ENCODE data around the gene KRTAP10-12. TPM values are rescaled to one million over a fixed set of nuclear protein-coding genes. Genes with fewer than 3 reads are reported as not detected.

KRTAP10-12 gene
- total RNA-seq, 1 experiment from 2014 or later, result not detected

GRCh38 chr21:44718093-44718492, 21.1 kb downstream of the KRTAP10-12 start:
- Mint-ChIP-seq H3K4me1 (peaks cover 47% of the 10 kb centered on the region), H3K4me3 (no peak overlapping the region), H3K27ac (peak overlapping the region; percentile 13), H3K36me3 (no peaks in the 10 kb centered on the region), H3K9me3 (peaks cover 6% of the 10 kb centered on the region; the same call in 1 of the 2 replicates), H3K27me3 (ENCODE audit: low read depth) (peaks cover 31% of the 10 kb centered on the region)
- CTCF ChIA-PET, result interaction anchor here (0.9 to 2.1 kb wide), 15 partner anchors 8 to 221 kb away, joined by 3 to 20 read pairs (median 5); no protein-coding TSS in a partner anchor
- ATAC-seq, result no peak
- no peak for DNase-seq (ENCODE audit: low spot score)
- POLR2A ChIA-PET, result interaction anchor here (1.2 kb wide), 1 partner anchor 31 kb away, joined by 4 read pairs; no protein-coding TSS in a partner anchor
- no peak for TF ChIP-seq HMGA2 (CRISPR knock-in tag; IDR thresholded peaks at IDR 0.05)
- TF ChIP-seq TEAD4 (CRISPR knock-in tag; IDR thresholded peaks at IDR 0.05), result no peak
- TF ChIP-seq PREB (CRISPR knock-in tag; IDR thresholded peaks at IDR 0.05; ENCODE audit: borderline replicate concordance), result no peak
- no peak for TF ChIP-seq MLX (CRISPR knock-in tag; IDR thresholded peaks at IDR 0.05)

- TF ChIP-seq ZNF232 (CRISPR knock-in tag; IDR thresholded peaks at IDR 0.05), result 0 out of 2 replicates have a peak, but pooled peaks have one; percentile 19
- no peak for TF ChIP-seq SOX15 (CRISPR knock-in tag; IDR thresholded peaks at IDR 0.05)
- TF ChIP-seq FOXK1 (CRISPR knock-in tag; IDR thresholded peaks at IDR 0.05), result no peak
- ChIA-PET POLR2A (interaction anchor here (1.2 kb wide), 1 partner anchor 30 kb away, joined by 4 read pairs; no protein-coding TSS in a partner anchor), CTCF (interaction anchor here (0.7 to 2.1 kb wide), 24 partner anchors 9 to 222 kb away, joined by 3 to 20 read pairs (median 4); partner anchors contain the start of gene KRTAP10-5)
- Mint-ChIP-seq H3K36me3 (no peaks in the 10 kb centered on the region), H3K9me3 (peaks cover 6% of the 10 kb centered on the region; the same call in 1 of the 2 replicates), H3K27ac (peak overlapping the region; percentile 13), H3K4me3 (no peak overlapping the region), H3K4me1 (peaks cover 46% of the 10 kb centered on the region), H3K27me3 (ENCODE audit: low read depth) (peaks cover 30% of the 10 kb centered on the region)
- ATAC-seq, result peak; percentile 93
- DNase-seq (ENCODE audit: low spot score), result peak; percentile 61
These were observed 21.6 kb downstream of the KRTAP10-12 start for GRCh38 chr21:44718571-44718970.

GRCh38 chr21:44720170-44720569, 23.2 kb downstream of the KRTAP10-12 start:
- TF ChIP-seq GABPB1 (CRISPR knock-in tag; IDR thresholded peaks at IDR 0.05), result no peak
- no peak for TF ChIP-seq ZNF138 (CRISPR knock-in tag; conservative IDR thresholded peaks at IDR 0.05)
- no peak for TF ChIP-seq ZNF232 (CRISPR knock-in tag; IDR thresholded peaks at IDR 0.05)
- no peak for TF ChIP-seq USF1 (CRISPR knock-in tag; IDR thresholded peaks at IDR 0.05)
- no peak for TF ChIP-seq MAX (CRISPR knock-in tag; IDR thresholded peaks at IDR 0.05)
- TF ChIP-seq ETV6 (CRISPR knock-in tag; IDR thresholded peaks at IDR 0.05), result no peak
- no peak for TF ChIP-seq ZMAT4 (CRISPR knock-in tag; IDR thresholded peaks at IDR 0.05)
- no peak for TF ChIP-seq PREB (CRISPR knock-in tag; IDR thresholded peaks at IDR 0.05; ENCODE audit: borderline replicate concordance)
- no peak for TF ChIP-seq TCF7 (CRISPR knock-in tag; IDR thresholded peaks at IDR 0.05; ENCODE audit: low read depth)
- TF ChIP-seq MXD4 (CRISPR knock-in tag; IDR thresholded peaks at IDR 0.05; ENCODE audit: borderline replicate concordance), result no peak
- TF ChIP-seq MLX (CRISPR knock-in tag; IDR thresholded peaks at IDR 0.05), result no peak
- no peak for TF ChIP-seq TEAD1 (CRISPR knock-in tag; IDR thresholded peaks at IDR 0.05)
- TF ChIP-seq KAT7 (CRISPR knock-in tag; IDR thresholded peaks at IDR 0.05; ENCODE audit: borderline replicate concordance), result no peak
- TF ChIP-seq STAT6 (CRISPR knock-in tag; conservative IDR thresholded peaks at IDR 0.05; ENCODE audit: low read depth), result no peak
- no peak for TF ChIP-seq ATF3 (CRISPR knock-in tag; conservative IDR thresholded peaks at IDR 0.05)
- no peak for TF ChIP-seq ZNF396 (CRISPR knock-in tag; IDR thresholded peaks at IDR 0.05; ENCODE audit: borderline replicate concordance)
- TF ChIP-seq ELF4 (CRISPR knock-in tag; IDR thresholded peaks at IDR 0.05; ENCODE audit: low read depth), result no peak
- ChIA-PET CTCF (interaction anchor here (0.7 to 2.1 kb wide), 4 partner anchors 9 to 233 kb away, joined by 3 to 20 read pairs (median 4); partner anchors contain the start of gene TSPEAR), POLR2A (no interaction called here)
- H3K9me3 Mint-ChIP-seq, result peaks cover 6% of the 10 kb centered on the region; the same call in 1 of the 2 replicates
- H3K27ac Mint-ChIP-seq, result no peak overlapping the region
- H3K27me3 Mint-ChIP-seq (ENCODE audit: low read depth), result peaks cover 18% of the 10 kb centered on the region
- H3K4me3 Mint-ChIP-seq, result no peak overlapping the region
- ATAC-seq (no peak), DNase-seq (ENCODE audit: low spot score) (no peak)
- no peaks in the 10 kb centered on the region for H3K36me3 Mint-ChIP-seq
- H3K4me1 Mint-ChIP-seq, result peaks cover 32% of the 10 kb centered on the region
